AG09309 (cell line): ENCODE results near the gene RERG.

Source experiments
- DNase-seq: peaks from one replicate; pipeline ENCODE4 v3.0.0-alpha.2; 2010; ENCODE audit warnings: low read depth
- H3K4me3 ChIP-seq: 2 replicates; pipeline ENCODE4 v1.5.1; 2011; ENCODE audit warnings: mild to moderate bottlenecking, low read depth, low read length, moderate library complexity; ENCODE audit not compliant: control insufficient read depth
- CTCF ChIP-seq: IDR thresholded peaks from 2 replicates; pipeline ENCODE4 v1.5.1; 2011; ENCODE audit warnings: mild to moderate bottlenecking, low read depth, low read length, inconsistent platforms; ENCODE audit not compliant: insufficient read depth, control insufficient read depth; ENCODE audit errors: missing control alignments

The RERG gene

GRCh38 chr12:15209782-15210181 is 11.4 kb downstream of the RERG start:
- TF ChIP-seq CTCF: no peak
- no peak overlapping the region for H3K4me3 ChIP-seq
- DNase-seq: peak; percentile 8

GRCh38 chr12:15208871-15209656 is 12.2 kb downstream of the RERG start:
- TF ChIP-seq CTCF: no peak
- DNase-seq: no peak
- H3K4me3 ChIP-seq: no peak overlapping the region

GRCh38 chr12:15208140-15208539 is 13.1 kb downstream of the RERG start:
- DNase-seq: no peak
- no peak overlapping the region for H3K4me3 ChIP-seq
- TF ChIP-seq CTCF: no peak

GRCh38 chr12:15206831-15207389 is 14.3 kb downstream of the RERG start:
- no peak for DNase-seq
- no peak for TF ChIP-seq CTCF
- H3K4me3 ChIP-seq: no peak overlapping the region

GRCh38 chr12:15206338-15206737 is 14.9 kb downstream of the RERG start:
- no peak for TF ChIP-seq CTCF
- no peak overlapping the region for H3K4me3 ChIP-seq
- no peak for DNase-seq

GRCh38 chr12:15205341-15206010 is 15.7 kb downstream of the RERG start:
- H3K4me3 ChIP-seq: no peak overlapping the region
- no peak for TF ChIP-seq CTCF
- no peak for DNase-seq
